IPS-18c (cell line): Measurements from ENCODE around the gene TMEM253.

ENCODE experiments used
- H3K4me3 ChIP-seq: 2 replicates; pipeline ENCODE4 v1.7.0; 2013; ENCODE audit warnings: low read depth, mild to moderate bottlenecking, low read length, moderate library complexity; ENCODE audit not compliant: insufficient read depth
- H3K9me3 ChIP-seq: one replicate; pipeline ENCODE4 v1.6.1; 2013; ENCODE audit warnings: mild to moderate bottlenecking, low read length, moderate library complexity; ENCODE audit not compliant: control insufficient read depth, insufficient read depth

TMEM253 gene

DNA sequence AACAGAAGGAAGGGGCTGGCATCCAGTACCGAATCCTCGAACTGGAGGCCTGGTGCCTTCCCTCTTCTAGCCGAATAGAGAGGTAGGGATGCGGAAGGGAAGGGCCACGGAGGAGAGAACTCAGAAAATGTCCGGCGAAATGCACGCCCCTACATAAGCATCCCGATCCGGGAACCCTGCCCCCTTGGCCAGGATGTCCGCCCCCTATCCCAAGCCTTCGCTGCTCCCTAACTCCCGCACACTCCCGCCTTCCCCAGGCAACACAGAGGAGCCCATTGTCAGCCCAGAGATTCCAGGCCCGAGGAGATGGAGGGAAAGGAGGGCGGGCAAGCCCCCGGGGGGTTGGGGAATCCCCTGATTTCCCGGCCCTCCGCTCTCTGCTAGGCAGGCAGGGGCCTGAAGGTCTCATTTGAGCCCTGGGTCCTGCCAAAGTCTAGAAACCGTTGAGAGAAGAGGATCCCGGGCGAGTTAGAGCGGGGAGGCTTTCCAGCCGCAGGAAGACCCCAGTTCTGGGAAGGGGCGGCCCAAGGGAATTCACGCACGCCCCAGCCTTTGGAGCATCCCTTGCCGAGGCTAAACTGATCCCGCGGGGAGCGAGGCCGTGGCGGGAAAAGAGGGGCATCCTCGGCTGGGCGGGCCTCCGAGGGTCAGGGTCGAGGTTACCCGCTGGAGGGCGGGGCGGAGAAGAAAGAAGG lies 31.3 kb upstream of the TMEM253 start:
- Histone ChIP-seq H3K9me3 (no peaks in the 10 kb centered on the region), H3K4me3 (peak overlapping the region; percentile 87)

DNA sequence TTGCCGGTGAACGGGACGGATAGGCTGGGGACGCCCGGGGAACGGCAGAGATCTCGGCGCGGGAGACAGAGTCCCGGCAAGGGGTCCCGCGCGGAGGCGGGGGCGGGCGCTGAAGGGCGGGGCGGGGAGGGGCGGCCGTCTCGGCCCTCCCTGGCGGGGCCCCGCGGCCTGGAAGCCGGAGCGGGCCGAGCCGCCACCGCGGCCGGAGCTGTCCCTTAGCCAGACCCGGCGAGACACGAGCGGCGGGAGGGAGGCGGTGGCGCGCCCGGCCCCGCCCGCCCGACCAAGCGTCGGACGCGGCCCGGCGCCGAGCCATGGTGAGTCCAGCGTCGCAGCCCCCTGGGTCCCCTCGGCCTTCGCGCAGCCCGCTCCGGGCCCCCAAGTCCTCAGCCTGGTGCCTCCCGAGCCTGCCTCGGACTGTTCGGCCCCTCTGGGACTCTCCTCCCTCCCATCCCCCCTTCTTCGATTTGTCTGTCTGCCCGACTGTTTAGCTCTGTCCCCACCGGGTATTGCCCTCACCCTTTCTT lies 30.7 kb upstream of the TMEM253 start, which contains the start of gene ARHGEF40:
Gene ARHGEF40 (plus strand): TSS at position 222 of the 527 bp plus-strand sequence. CDS start 93 bp downstream, at position 315.
- peak within 1 kb of the TSS; percentile 87 for H3K4me3 ChIP-seq
- no peaks in the 10 kb centered on the region for H3K9me3 ChIP-seq

- peak overlapping the region; percentile 87 for H3K4me3 ChIP-seq
- no peaks in the 10 kb centered on the region for H3K9me3 ChIP-seq
Observed at GRCh38 chr14:21070610-21071224, 30.1 kb upstream of the TMEM253 start.

DNA sequence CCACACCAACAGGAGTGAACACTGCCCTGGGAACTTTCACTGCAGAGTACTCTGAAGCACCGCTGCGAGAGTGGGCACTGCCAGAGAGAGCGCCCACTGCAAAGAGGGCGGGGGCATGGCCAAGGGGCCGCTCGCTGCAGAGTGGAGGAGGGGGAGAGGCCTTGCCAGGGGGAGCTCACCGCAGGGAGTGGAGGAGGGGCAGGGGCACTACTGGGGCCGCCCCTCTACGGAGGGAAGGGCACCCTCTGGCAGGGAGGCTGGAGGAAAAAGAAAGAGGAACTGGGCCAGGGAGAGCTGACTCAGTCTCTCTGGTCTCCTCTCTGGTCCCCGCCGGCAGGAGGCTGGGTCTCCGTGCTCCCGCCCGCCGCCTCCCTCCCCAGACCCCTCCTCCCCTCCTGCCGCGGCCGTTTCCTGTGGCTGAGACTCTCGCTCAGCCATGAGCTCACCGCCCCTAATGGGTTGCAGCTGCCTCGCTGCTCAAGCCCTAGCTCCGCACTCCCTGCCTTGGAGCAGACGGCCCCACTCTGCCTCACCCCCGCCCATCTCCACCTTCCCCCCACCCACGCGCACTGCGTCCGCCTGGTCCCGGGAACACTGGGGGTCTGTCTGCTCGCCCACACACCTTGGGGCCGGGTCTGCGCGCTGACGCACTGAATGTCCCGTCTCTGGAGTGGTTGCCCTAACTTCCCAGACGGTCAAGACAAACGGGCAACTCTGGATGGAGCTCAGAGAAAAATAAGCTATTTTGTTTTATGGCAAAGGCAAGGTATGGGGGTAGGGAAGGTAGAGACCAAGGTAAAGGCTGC lies 29.4 kb upstream of the TMEM253 start:
- H3K9me3 ChIP-seq: no peaks in the 10 kb centered on the region
- H3K4me3 ChIP-seq: peak overlapping the region; percentile 87

DNA sequence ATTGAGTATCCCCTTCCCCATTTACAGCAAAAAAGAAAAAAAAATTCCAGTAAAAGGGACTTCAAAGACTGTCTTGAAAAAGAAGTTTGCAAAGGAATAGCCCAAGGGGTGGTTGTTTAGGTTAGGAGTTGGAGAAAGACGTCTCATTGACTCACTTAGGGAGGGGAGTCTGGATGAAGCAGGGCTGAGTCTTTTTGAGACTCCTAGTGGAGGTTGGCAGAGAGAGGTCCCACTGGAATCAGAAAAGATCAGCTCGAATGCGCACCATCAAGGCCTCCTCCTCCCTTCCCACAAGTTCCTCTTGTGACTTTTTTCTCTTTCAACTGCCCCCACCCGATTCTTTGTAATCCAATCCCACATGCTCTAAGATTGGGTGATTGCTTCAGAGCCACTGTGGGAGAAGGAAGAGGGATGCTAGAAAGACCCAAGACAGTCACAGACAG lies 28.8 kb upstream of the TMEM253 start:
- Histone ChIP-seq H3K9me3 (no peaks in the 10 kb centered on the region), H3K4me3 (peak overlapping the region; percentile 87; the same call in 1 of the 2 replicates)

GRCh38 chr14:21072781-21073339 lies 28.0 kb upstream of the TMEM253 start:
- H3K4me3 ChIP-seq: no peak overlapping the region
- no peaks in the 10 kb centered on the region for H3K9me3 ChIP-seq

DNA sequence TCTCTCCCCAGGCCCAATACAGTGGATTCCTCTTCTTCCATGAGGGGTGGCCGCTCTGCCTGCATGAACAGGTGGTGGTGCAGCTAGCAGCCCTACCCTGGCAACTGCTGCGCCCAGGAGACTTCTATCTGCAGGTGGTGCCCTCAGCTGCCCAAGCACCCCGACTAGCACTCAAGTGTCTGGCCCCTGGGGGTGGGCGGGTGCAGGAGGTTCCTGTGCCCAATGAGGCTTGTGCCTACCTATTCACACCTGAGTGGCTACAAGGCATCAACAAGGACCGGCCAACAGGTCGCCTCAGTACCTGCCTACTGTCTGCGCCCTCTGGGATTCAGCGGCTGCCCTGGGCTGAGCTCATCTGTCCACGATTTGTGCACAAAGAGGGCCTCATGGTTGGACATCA lies 26.9 kb upstream of the TMEM253 start:
- H3K4me3 ChIP-seq: no peak overlapping the region
- no peaks in the 10 kb centered on the region for H3K9me3 ChIP-seq

DNA sequence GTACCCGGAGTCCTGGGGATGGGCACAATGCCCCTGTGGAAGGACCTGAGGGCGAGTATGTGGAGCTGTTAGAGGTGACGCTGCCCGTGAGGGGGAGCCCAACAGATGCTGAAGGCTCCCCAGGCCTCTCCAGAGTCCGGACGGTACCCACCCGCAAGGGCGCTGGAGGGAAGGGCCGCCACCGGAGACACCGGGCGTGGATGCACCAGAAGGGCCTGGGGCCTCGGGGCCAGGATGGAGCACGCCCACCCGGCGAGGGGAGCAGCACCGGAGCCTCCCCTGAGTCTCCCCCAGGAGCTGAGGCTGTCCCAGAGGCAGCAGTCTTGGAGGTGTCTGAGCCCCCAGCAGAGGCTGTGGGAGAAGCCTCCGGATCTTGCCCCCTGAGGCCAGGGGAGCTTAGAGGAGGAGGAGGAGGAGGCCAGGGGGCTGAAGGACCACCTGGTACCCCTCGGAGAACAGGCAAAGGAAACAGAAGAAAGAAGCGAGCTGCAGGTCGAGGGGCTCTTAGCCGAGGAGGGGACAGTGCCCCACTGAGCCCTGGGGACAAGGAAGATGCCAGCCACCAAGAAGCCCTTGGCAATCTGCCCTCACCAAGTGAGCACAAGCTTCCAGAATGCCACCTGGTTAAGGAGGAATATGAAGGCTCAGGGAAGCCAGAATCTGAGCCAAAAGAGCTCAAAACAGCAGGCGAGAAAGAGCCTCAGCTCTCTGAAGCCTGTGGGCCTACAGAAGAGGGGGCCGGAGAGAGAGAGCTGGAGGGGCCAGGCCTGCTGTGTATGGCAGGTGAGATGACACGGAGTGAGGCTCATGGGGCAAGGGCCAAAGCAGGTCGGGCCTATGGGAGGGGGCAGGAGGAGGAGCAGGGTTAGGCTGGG lies 26.2 kb upstream of the TMEM253 start:
- Histone ChIP-seq H3K9me3 (no peaks in the 10 kb centered on the region), H3K4me3 (no peak overlapping the region)

DNA sequence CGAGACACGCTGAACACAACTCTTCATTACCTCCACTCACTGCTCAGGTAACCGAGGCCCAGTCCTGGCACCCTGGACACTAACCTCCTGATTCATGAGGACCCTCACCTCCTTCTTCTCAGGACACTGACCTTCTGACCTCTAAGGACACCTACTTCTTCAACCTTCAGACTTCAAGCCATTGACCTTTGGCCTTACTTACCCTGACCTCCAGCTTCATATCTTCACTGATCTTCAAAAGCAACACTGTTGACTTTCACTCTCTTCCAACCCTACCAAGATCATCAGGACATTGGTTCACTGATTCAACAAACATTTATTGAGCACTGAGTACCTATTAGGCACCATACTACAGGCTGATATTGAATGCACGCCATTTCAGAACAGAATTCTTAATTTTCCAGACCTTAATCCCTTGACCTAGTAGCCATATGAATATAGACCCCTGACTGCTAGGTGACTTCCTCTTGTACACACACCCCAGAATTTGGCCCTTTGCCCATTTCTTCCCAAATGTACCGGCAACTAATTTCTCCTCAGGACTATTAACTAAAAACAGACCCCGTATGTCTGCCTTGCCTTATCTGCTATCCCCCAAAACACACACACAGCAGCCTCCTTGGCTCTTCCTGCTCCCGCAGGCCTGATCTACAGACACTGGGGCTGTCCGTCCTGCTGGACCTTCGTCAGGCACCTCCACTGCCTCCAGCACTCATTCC lies 25.0 kb upstream of the TMEM253 start:
- no peaks in the 10 kb centered on the region for H3K9me3 ChIP-seq
- H3K4me3 ChIP-seq: no peak overlapping the region

- Histone ChIP-seq H3K9me3 (peaks cover 2% of the 10 kb centered on the region), H3K4me3 (no peak overlapping the region)
Observed at GRCh38 chr14:21077672-21078071, 23.2 kb upstream of the TMEM253 start.

DNA sequence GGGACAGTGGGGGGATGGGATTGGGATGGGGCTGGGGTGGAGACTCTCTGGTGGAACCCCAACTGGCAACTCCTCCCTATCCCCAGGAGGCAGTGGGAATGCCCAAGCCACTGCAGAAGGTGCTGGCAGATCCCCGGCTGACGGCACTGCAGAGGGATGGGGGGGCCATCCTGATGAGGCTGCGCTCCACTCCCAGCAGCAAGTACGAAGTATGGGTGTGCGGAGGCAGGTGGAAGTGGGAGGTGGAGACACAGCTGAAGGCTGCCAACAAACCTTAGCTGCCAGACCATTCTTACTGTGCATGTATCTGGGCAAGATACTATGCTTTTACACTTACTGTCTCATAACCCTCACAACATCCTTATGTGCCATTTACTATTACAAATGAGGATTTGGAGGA lies 22.6 kb upstream of the TMEM253 start:
- Histone ChIP-seq H3K4me3 (no peak overlapping the region), H3K9me3 (peaks cover 2% of the 10 kb centered on the region)

DNA sequence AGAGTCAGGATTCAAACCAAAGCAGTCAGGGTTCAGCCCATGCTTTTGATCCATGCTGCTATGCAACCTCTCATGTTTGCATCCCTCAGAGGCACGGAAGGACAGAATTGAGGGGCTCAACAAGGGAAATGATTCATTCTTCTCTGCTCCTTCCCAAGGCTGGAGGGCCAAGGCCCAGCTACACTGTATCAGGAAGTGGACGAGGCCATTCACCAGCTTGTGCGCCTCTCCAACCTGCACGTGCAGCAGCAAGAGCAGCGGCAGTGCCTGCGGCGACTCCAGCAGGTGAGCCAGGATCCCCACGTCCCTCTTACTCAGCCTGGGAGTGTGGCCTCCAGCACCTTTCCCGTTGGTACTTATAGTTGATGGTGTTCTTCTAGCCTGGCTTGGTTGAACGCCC lies 22.1 kb upstream of the TMEM253 start:
- H3K9me3 ChIP-seq: peaks cover 2% of the 10 kb centered on the region
- no peak overlapping the region for H3K4me3 ChIP-seq

GRCh38 chr14:21081521-21082142 lies 19.2 kb upstream of the TMEM253 start:
- Histone ChIP-seq H3K9me3 (peaks cover 2% of the 10 kb centered on the region), H3K4me3 (no peak overlapping the region)

- no peak overlapping the region for H3K4me3 ChIP-seq
- peaks cover 2% of the 10 kb centered on the region for H3K9me3 ChIP-seq
Observed at GRCh38 chr14:21083565-21084325, 17.1 kb upstream of the TMEM253 start.

GRCh38 chr14:21084396-21084795 lies 16.5 kb upstream of the TMEM253 start:
- peaks cover 2% of the 10 kb centered on the region for H3K9me3 ChIP-seq

More at GRCh38 chr14:21084396-21084795, 16.5 kb upstream of the TMEM253 start:
- H3K4me3 ChIP-seq: no peak overlapping the region
